NCI-H2081 (cell line): ENCODE data around the gene HOXB13.

ENCODE experiments used
- DNase-seq, 2 experiments: peaks; one replicate each; lab custom pipeline; 2025; lab: John Stamatoyannopoulos, UW

The HOXB13 gene

DNA sequence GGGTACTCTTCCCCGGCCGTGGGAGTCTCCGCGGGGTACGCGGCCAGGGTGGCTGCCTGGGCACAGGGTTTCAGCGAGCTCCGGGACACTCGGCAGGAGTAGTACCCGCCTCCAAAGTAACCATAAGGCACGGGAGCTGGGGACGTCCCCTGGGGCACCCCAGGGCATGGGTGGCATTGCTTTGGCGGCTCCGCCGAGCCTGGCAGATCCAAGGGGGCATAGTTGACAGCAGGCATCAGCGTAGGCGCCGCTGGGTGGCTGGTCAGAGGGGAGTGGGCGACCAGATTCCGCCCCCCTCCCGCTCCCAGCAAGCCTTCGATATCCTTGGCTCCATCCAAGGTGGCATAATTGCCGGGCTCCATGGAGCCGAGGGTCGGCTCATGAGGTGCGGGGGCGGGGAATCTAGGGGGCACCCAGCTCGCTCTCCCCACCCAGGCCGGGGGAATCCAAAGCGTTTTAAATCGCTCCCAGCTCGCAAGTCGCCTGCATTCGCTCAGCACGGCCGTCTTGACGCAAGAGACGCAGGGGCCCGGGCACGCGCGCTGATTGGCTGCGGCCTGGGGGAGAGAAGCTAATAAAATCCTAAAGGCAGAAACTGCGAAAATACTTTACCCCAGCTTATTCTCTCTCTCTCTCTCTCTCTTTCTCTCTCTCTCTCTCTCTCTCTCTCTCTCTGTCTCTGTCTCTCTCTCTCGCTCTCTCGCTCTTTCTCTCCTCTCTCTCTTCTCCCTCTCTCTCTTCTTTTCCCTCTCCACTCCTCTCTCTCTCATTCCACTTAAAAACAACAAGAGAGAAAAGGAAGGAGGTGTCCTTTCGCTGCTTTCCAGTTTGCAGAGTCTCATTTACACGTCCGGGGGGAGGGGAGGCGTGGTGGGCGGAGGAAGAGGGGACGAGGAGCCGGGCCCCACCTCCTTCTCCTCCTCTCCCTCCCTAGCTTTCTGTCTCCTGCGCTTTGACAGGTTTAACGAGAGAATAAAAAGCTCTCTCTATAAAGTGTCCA is at the start of gene HOXB13:
Gene HOXB13, minus strand, starts transcription at position 519 of the 1,000 bp plus-strand sequence. Its CDS starts 157 bp downstream, at position 362.
- DNase-seq = peak; percentile 56 to 59

DNA sequence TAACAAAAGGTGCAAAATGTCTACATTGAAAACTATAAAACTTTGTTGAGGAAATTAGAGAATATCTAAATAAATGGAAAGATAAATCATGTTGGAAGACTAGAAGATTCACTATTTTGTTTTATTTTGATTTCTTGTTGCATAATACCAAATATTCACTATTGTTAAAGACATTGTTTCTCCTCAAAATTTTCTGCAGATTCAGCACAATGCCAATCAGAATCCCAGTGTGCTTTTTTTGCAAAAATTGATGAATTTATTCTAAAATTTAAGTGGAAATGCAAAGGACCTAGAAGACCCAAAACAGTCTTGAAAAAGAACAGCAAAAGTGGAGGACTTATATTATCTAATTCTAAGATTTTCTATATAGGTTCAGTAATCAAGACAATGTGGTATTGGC is 48.1 kb upstream of the HOXB13 start:
- no peak for DNase-seq

DNA sequence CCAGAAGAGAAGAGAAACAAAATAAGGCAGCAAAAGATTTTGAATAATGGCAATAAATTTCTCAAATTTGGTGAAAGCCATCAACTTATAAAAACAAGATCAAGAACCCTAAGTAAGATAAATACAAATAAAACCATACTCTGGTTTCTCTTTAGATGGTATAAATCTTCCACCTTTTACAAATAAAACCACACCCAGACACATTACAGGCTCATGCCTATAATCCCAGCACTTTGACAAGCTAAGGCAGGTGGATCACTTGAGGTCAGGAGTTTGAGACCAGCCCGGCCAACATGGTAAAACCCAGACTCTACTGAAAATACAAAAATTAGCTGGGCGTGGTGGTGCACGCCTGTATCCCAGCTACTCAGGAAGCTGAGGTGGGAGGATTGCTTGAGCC is 44.7 kb upstream of the HOXB13 start:
- DNase-seq = no peak

DNA sequence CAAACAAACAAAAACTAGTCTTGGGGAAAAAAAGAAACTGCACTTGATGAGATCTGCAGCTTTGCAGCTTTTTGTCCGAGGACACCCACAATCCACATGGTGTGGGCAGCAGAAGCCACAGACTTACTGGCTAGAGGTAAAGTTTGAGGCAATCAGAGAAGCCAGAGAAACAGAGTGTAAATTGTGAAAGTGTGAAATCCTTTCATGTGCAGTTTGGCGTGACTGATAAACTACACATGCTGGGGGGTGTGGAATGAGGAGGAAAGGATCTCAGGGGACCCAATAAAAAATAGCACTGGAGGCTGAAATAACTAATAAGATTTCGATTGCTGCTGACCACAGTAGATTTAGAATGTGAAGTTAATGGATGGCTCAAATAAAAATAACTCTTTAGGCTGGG is 42.4 kb upstream of the HOXB13 start:
- no peak for DNase-seq

DNA sequence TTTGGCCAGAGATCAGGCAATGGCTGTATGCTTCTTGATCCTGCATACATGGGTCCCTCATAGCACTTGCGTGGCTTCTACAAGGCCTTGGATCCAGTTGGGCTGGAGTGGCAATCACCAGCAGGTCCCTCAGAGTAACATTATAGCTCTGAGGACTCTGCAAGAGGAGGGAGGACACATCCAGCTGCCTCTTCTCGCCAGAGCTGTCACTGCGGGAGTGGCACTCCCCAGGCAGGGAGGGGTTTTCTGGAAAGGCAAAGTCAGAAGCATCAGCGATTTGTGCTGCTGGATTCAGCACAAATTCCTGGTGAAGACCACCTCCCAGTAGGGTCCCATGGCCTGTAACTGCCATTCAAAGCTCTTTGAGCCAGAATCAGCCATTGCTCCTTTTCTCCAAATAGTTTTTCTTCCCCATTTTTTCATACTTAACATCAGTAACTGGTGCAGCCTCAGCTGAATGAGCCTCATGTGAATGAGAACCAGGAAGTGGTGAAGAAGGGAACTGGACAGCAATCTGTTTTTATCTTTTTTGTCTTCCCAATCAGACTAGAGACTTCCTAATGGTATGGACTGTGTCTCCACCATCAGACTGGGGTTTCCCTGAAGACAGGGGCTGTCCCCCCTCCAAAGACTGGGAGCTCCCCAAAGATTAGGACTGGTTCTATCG is 40.6 kb upstream of the HOXB13 start:
- no peak for DNase-seq

DNA sequence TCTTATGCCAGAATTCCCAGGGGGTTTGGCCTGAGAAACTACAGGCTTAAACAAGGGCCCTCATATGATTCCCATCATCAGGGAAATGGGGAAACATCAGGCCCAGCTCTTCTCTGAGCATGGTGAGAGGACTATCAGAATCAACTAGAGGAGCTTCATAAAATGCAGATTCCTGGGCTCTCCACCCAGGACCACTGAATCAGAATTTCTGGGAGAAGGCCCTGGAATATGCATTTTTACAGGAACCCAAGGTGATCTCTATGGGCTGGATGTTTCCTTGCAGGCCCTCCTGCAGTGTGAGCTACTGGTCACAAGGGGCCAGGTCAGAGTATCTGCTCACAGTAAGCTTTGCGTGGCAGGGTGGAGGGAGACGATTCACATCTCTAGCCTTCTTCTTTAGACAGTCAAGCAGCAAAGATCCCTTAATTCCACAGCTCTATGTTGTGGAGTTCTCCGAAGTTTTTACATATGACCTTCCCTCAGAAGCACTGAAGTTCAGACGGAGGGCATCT is 38.8 kb upstream of the HOXB13 start:
- DNase-seq = no peak

DNA sequence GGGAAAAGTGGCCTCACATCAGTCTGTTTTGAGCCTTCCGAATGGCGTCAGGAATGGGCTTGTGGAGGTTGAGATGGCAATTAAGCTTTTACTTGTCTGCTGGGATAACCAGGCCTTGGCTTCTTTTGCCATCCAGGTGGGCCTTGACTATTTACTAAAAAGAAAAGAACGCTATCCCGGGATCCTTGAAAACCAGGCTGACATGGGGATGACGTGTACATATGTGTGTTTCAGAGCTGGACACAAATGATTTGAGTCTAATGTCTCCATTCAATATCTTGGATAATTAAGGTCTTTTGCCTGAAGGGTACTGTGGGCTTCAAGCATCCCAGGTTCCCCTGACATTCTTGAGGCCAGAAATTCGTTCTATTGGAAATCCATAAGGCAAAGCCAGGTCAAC is 32.6 kb upstream of the HOXB13 start:
- DNase-seq = no peak

DNA sequence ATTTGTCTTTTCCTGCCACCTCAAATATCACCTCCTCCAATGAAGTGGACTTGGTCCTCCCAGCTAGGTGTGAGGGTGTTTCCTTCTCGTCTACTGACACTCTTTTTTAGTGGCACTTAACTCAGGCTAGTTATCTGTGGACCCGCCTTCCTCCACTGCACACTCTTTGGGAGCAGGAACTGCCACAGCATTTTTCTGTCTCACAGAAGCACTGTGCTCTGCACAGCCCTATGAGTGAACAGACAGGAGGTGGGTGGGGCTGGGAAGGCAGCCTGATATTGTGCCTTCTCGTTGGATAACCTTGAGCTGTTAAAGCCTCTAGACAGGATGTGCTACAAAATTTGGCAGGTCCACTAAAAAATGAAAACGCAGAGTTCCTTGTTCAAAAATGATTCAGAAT is 31.9 kb upstream of the HOXB13 start:
- DNase-seq = no peak

DNA sequence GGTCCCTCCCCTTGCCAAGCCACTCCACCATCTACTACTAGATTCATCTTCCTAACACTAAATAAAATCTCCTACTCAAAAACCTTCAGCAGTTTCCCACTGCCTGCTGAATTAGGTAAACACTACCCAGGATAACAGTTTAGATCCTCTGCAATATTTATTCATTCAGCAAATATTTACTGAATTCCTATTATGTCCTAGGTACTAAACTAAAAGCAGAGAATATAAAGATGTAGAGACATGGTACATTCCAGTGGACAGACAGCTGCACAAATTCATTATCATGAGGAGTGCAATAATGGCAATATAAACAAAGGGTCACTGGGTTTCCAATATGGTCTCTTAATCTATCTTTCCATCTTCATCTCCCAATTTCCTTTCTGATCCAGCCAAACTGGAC is 30.7 kb upstream of the HOXB13 start:
- no peak for DNase-seq

DNA sequence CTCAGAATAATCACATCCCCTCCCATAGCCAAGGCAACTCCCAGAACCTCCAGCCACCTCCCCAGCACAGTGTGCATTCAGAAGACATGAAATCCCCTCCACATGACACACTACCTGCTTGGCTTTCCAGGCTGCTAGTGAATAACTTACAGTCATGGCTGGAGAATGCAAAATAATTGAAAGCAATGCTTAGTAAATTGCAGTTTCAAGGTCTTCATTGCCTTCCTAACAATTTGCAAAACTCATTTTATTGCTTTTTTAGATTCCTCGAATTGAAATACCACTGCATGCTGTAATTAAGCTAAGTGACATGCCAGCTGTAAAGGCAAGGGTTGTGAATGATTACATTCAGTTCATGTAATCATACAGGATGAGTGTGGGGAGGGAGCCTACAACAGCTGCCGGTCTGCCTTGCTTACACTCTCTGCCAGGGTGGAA is 29.0 kb upstream of the HOXB13 start:
- DNase-seq = peak; percentile 29 to 60

DNA sequence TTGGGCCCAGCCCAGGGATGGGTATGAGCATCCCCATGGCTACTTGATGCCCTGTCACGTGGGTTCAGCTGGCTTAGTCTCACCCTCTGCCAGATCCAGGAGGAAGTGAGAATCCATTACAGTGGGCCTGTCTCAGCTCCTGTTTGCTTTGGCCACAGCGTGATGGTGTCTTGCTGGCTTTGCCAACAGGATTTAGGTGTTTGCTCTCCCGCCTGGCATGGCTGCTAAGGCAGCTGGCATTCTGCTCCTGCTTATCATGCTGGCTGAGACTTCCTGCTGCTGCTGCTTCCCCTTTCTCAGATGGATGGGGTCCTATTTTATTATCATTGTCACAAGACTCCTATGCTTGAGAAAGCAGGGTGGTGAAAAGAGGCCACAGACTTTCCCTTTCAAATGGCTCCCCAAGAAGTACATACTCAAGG is 28.3 kb upstream of the HOXB13 start:
- peak; percentile 93 to 98 for DNase-seq

DNA sequence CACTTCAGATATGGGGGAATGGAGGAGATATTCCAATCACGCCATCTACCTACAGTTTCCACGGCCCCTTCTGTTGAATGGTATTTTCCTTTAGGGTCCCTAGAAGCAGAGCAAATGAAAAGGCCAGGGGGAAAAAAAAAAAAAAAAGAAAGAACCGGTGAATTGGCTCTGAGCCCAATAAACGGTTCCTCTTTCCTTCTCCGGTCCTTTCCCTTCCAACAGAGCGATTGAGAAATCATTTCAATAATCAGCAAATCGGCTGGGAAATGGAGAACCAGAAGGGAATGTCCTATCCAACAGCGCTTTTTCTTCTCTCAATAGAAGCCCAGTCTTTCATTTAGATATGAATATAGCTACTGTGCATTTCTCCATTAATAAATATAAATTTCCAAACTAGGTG is 26.8 kb upstream of the HOXB13 start:
- DNase-seq = no peak

DNA sequence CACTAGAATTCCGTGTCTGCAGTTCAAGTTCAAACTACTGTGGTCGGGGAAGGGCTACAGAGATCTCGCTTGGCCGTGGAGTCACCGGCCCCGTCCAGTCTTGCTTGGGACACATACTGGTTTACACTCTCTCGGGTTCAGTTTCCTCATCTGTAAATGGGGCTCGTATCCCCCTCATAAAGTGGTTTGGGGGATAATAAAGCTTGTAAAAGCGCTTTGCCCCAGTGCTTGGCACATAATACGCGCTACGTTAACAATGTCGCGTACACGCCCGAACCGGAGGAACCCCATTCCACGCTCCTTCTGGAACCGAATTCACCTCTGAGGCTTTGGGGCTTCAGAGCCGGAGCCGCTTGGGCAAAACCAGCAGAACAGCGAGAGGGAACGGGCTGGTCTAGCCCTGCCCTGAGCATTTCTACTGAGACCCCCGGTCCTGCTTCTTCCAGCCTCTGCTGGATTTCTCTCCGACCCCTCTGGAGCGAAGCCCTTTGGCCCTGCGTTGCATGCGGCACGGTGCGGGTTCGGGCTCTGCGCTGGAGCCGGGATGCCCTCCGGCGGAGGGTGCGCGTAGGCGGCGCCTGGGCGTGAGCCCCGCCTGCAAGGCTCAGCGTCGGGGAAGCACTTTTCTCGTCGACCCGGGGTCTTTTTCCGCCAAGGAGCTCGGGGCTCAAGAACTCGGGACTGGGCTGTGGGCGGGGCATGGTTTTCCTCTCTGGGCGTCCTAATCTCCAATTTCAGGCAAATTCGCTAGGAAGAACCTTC is 26.1 kb upstream of the HOXB13 start:
- DNase-seq = no peak

DNA sequence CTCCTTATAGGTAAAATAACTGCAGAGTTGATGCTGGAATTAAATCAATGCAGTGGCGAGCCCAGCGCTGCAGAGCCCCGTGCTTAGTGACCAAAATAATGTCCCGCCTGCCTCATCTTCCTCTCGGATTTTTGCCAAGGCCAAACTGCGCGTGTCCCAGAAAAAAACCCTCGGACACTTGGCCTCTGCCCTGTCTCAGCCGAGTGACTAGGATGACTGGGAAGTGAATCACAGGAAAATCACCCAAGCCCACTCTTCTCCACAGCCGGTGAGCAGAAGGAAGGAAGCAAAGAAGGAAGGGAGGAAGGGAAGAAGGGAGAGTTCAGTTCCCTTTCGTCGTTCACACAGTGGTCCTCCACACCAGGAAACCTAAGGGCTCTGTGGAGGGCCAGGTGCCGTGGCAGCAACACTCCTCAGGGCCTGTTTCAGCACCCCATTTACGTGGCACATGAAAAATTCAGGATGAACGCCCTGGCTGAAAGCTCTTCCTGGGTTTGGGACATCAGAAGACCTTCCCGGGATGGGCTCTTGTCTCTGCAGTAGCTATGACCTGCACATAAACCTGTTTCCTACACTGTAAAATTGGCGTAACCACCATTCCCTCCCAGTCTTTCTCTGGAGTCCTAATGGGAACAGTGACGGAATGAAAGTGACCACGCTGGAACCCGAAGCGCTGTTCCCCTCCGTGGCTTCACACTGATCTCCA is 25.4 kb upstream of the HOXB13 start:
- DNase-seq = no peak

DNA sequence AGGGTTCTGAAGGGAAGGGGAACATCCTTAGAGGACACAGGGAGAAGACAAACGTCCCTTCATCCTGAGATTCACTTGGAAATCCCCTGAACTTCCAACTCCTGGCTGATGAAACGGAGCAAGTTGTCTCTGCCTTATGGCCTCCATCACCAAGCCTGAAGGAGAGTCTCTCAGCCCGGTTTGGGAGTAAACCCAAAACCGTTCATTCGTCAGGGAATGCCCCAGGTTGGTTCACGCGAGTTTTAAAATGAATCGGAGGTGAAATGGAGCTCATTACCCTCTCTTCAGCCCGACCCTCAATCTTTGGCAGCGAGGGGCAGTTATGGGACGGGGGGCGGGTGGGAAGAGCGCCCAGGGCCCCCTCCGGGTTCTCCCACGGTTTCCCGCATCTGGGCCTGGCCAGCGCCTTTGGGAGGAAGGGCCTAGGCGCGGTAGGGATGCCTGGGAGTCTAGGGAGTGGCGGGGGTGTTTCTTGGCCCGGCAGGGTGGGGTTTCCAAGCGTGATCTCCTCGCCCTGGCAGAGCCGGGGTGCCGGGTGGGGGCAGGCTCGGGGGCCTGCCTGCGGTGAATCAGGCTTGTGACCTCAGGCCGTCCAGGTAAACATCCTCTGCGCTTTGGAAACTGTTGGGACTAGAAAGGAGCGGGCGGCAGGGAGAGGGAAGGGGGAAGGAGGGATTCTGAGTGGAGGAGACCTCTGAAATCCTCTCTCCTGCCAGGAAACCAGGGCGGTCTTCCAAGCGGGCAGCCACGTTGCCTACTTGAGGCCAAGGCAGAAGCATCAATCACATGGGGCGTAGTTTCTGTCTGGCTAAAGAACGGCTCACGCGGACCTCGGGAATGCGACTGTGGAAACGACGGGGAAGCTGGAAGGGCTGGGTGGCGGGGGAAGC is 24.1 kb upstream of the HOXB13 start:
- DNase-seq = no peak

DNA sequence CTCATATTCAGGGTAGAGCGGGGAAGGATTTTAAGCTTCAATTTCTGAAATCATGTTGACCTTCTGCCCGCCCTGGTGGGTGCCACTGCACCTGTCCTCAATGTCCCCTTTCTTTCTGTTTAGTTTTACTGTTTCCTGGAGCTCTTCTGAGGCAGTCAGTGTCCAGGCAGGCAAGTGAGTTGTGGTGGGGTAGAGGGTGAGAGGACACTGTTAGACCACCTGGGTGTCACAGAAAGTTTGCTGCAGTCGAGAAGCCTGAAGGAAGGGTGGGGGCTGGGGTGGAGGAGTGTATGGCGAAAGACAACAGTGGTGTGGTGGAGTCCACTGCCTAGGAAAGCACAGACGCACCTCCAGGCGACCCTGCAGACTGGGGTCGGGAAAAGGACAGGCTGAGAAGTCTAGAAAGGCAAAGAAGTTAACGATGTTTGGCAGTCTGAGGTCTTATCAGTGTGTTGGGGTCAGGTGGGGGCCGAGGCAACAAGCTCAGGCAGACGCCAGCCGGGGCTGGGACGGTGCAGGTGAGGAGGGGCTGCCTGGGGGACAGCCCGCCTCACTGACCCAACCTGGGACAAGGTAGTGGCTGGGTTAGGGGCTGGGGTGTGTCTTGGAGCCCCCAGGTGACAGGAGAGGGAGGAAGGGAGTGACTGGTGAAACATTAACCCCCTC is 23.3 kb upstream of the HOXB13 start:
- DNase-seq = no peak

DNA sequence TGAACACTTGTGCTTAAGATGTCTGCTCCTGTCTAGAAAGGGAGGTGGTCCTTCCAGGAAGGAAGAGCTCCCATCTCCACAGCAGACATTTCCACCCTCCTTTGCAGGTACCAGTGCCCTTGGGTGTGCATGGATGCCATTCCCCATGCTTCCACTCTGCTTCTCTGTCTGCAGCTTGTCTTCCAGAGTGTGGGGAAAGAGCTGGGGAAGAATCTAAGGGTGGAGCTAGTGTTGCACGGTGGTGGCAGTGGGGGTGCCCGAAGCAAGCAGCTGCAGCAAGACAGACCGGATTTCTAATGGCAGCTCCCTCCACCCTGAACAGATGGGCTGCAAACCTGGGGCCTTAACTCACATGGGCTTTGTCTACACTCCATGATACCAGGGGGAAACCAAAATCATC is 22.6 kb upstream of the HOXB13 start:
- no peak for DNase-seq

DNA sequence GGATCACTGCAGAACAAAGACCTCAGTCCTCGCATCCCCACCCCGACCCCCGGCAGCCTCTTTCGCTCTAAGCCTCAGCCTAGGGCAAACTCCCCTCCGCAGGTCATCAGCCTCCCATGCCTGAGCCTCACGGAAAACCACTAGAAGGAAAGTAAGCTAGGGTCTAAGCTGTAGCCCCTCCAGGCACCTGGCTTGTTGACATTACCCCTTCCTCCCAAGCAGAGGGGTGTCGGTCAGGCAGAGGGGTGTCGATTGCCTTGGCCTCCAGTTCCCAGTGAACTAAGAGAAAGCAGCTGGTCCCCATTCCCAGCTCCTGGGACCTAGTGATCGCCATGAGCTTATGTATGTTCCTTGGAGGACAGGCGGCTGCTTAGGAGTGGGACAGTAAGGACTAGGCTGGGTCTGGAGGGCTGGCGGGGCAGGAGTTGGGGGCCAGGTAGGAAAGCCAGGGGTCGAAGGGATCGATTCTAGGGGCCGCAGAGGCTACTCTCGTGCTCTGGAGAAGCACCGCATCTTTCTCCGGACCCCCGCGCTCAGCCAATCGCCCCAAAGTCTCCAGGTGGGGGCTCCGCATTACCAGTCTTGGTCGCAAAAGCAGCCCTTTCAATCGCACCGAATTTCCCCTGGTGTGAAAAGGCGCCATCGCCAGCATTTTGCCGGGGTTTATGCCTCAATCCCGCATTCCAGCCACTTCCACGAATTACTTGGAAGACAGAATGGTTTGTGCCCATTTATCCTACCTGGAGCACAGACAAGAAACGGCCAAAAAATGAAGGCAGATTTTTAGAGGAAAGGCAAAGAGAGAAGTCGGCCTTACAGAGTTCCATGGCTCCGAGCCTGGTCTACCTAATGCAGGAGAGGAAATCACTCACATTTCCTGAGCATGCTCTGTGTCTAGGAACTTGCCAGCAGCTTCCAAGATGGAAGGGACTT is 21.3 kb upstream of the HOXB13 start:
- DNase-seq = no peak
